ENCODE data around the gene APOBEC3F.

DNA sequence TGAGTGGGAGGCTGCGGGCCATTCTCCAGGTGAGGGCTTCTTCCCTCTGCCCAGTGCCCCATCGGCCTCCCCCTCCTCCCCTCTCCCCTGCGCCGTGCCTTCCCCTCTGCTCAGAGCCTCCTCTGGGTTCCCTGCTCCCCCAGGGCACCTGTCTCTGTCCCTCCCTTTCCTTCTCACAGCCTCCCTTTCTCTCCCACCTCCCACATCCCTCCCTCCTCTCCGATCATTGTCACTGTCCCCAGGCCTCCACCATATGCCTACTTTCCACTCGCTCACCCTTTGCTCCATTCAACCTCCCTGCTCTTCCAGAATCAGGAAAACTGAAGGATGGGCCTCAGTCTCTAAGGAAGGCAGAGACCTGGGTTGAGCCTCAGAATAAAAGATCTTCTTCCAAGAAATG, 46.4 kb downstream of the APOBEC3F start:
- TF ChIP-seq, protein P1, sequence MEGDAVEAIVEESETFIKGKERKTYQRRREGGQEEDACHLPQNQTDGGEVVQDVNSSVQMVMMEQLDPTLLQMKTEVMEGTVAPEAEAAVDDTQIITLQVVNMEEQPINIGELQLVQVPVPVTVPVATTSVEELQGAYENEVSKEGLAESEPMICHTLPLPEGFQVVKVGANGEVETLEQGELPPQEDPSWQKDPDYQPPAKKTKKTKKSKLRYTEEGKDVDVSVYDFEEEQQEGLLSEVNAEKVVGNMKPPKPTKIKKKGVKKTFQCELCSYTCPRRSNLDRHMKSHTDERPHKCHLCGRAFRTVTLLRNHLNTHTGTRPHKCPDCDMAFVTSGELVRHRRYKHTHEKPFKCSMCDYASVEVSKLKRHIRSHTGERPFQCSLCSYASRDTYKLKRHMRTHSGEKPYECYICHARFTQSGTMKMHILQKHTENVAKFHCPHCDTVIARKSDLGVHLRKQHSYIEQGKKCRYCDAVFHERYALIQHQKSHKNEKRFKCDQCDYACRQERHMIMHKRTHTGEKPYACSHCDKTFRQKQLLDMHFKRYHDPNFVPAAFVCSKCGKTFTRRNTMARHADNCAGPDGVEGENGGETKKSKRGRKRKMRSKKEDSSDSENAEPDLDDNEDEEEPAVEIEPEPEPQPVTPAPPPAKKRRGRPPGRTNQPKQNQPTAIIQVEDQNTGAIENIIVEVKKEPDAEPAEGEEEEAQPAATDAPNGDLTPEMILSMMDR (IDR thresholded peaks at IDR 0.05; ENCODE audit: borderline replicate concordance, extremely low read depth, low read length, poor library complexity, severe bottlenecking): no peak
- no peak for TF ChIP-seq EZH2 (IDR thresholded peaks at IDR 0.05; ENCODE audit: borderline replicate concordance, low read depth, low read length, severe bottlenecking)
